Measurements from ENCODE around the gene ECE2. TPM values are rescaled to one million over a fixed set of nuclear protein-coding genes. Genes with fewer than 3 reads are reported as not detected.

The ECE2 gene
- total RNA-seq (10 to 100 TPM in 1 of 2 donors, 1 to 10 TPM in 1; 3.6 to 12.5 TPM), polyA plus RNA-seq (ENCODE audit: insufficient read length in 2 of 2) (10 to 100 TPM; 18.6 to 23.1 TPM)
- long read RNA-seq, donor 1, partial matches to known transcripts = 0 of 1 reads
- long read RNA-seq, donor 1, other reads (novel, unspliced or antisense) = 0 of 1 reads
- long read RNA-seq, donor 2, partial matches to known transcripts = 0 of 1 reads
- long read RNA-seq, donor 2, other reads (novel, unspliced or antisense) = 0 of 1 reads
- long read RNA-seq, donor 3, partial matches to known transcripts = 0 of 1 reads
- long read RNA-seq, donor 3, other reads (novel, unspliced or antisense) = 0 of 1 reads
- long read RNA-seq, donor 4 = 0 reads

DNA sequence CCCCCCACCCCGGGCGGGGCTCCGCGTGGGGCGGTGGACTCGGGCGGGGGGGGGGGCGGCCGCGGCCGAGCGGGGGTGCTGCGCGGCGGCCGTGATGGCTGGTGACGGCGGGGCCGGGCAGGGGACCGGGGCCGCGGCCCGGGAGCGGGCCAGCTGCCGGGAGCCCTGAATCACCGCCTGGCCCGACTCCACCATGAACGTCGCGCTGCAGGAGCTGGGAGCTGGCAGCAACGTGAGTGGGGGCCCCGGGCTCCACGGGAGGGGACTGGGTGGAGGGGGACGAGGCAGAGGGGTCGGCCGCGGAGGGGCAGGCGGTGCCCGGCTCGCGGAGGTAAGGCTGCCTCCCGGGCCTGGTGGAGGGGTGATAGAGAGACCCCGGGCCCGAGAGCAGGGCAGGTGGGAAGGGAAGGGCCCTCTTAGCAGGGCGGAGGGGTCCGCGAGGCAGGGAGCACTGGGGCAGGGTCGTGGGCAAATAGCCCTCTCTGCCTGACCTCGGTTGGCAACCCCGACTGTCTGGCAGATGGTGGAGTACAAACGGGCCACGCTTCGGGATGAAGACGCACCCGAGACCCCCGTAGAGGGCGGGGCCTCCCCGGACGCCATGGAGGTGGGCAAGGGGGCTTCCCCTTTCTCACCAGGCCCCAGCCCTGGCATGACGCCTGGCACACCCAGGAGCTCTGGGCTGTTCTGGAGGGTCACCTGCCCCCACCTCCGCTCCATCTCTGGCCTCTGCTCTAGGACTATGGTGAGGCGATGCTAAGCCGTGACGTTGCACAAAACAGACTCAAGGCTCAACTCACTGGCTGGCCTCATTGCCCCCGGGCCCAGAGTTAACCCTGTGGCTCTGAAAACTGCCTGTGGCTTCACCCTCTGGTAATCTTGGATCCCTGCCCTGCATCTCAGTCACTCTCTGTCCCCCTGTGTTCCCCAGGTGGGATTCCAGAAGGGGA lies at the start of gene ECE2:
TSS of gene ECE2 (plus strand) at position 62 of the 950 bp plus-strand sequence. CDS start at position 194, 132 bp downstream.
- Histone ChIP-seq H3K27me3 (ENCODE audit: control insufficient read depth, insufficient read depth, low read length) (peaks cover 27% of the 10 kb centered on the region), H3K4me3 (ENCODE audit: low read depth, low read length) (no peak within 1 kb of the TSS), H3K4me1 (ENCODE audit: control insufficient read depth, insufficient read depth, low read length) (peaks cover 18% of the 10 kb centered on the region), H3K36me3 (ENCODE audit: control insufficient read depth, insufficient read depth, low read length) (peaks cover 5% of the 10 kb centered on the region), H3K9me3 (ENCODE audit: control insufficient read depth, insufficient read depth, low read length) (no peaks in the 10 kb centered on the region), H3K27ac (ENCODE audit: low read depth, low read length) (no peak within 1 kb of the TSS)
- 12% methylated on average over 58 of the region's 65 CpGs for WGBS (ENCODE audit: insufficient coverage)
- DNase-seq (ENCODE audit: low read depth in 4 of 6, low spot score in 6 of 6) = peak in 2 of 6 donors; percentile 32 to 38

DNA sequence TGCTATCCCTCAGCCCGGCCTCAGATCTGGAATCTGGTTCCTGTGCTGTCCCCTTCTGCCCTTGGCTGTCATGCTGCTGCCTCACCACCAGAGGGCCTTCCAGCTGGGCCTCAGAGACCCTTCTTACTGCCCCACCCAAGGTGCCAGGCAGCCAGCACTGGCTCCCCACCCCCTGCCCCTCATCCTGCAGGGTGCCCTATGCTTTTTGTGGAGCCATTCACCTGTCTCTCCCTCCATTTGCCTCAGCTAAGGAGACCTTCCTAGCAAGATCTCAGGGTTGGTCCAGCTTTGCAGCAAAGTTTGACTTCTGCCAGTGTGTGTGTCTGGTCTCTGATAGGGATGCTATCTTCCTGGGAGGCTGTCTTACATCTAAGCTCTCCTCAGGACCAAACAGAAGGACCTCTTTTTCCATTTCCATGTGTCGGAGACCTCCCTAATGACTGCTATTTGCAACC lies 48.3 kb upstream of the ECE2 start:
- Histone ChIP-seq H3K27ac (ENCODE audit: low read depth, low read length) (no peak overlapping the region), H3K36me3 (ENCODE audit: control insufficient read depth, insufficient read depth, low read length) (no peaks in the 10 kb centered on the region), H3K27me3 (ENCODE audit: control insufficient read depth, insufficient read depth, low read length) (peaks cover 31% of the 10 kb centered on the region), H3K4me1 (ENCODE audit: control insufficient read depth, insufficient read depth, low read length) (peaks cover 29% of the 10 kb centered on the region), H3K4me3 (ENCODE audit: low read depth, low read length) (no peak overlapping the region), H3K9me3 (ENCODE audit: control insufficient read depth, insufficient read depth, low read length) (no peaks in the 10 kb centered on the region)
- 31% methylated on average over 1 of the region's 2 CpGs for WGBS (ENCODE audit: insufficient coverage)
- no peak for DNase-seq (ENCODE audit: low read depth in 4 of 6, low spot score in 6 of 6)

DNA sequence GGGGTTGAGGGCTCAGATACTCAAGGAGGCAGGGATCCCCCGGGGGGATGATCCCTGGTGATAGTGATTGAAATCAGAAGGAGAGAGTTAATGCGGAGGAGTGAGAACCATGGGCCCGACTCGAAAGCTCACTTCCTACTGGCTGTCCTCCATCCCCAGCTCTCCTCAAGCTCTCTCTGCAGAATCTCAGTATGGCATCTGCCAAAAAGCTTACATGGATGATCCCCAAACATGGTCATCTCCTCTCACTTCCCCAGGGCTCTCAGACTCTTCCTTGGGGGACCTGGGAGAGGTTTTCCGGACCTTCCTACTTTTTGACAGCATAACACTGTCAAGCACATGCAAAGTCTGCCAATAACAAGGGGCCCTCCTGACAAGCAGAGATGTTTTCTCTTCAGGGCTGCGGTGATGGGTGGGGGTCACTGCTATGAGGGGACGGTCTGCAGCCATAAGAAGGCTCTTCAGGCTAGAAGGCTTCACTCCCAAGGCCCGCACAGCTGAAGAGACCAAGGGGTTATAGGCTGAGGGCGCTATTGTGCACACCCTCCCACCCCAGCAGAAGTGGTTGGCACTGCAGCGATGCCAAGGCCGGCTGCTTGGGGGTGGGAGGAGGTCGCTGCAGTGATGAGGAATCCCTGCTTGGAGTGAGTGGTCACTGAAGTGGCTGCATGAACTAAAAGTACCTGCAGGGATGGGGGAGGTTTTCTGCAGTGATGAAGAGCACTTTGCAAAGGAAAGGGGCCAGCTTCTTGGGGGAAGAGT lies 47.3 kb upstream of the ECE2 start:
- Histone ChIP-seq H3K27me3 (ENCODE audit: control insufficient read depth, insufficient read depth, low read length) (peaks cover 31% of the 10 kb centered on the region), H3K9me3 (ENCODE audit: control insufficient read depth, insufficient read depth, low read length) (no peaks in the 10 kb centered on the region), H3K4me1 (ENCODE audit: control insufficient read depth, insufficient read depth, low read length) (peaks cover 29% of the 10 kb centered on the region), H3K36me3 (ENCODE audit: control insufficient read depth, insufficient read depth, low read length) (peaks cover 6% of the 10 kb centered on the region), H3K27ac (ENCODE audit: low read depth, low read length) (no peak overlapping the region), H3K4me3 (ENCODE audit: low read depth, low read length) (no peak overlapping the region)
- 43% methylated on average over 5 of the region's 12 CpGs for WGBS (ENCODE audit: insufficient coverage)
- peak in 1 of 6 donors; percentile 50 for DNase-seq (ENCODE audit: low read depth in 4 of 6, low spot score in 6 of 6)

DNA sequence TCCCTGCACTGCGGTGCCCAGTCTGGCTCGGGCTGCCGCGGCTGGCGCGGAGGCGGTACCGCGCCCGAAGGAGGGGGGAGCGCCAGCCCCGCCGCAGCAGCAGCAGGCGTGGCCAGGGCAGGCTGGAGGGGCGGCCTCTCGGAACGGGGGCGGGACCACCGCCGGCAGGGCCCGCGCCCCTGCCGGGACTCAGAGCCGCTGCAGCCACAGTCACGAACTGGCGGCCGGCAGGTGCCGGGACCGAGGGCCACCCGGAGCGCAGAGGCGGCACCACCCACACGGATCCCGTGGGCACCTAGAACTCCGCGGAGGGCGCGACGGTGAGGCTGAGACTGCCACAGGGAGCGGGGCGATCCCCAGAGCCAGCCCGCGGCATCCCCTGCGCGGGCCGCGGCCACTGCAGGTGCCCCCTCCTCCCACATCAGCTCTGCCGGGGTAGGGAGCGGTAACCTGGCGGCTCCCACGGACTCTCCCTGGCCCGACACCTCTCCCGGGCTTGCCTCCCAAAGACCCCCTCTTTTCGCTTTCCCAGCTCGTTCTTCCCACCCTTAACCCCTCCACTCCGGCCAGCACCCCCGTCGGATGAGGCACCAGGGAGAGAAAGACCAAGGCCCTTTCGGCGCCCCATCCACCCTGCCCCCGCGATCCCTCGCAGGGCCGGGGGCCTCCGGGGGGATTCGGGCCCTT lies 46.3 kb upstream of the ECE2 start, which contains the start of gene VWA5B2:
TSS of gene VWA5B2 (plus strand) at position 192 of the 687 bp plus-strand sequence. CDS start 944 bp downstream, outside the sequence.
- peaks cover 31% of the 10 kb centered on the region for H3K27me3 ChIP-seq (ENCODE audit: control insufficient read depth, insufficient read depth, low read length)
- peaks cover 9% of the 10 kb centered on the region for H3K36me3 ChIP-seq (ENCODE audit: control insufficient read depth, insufficient read depth, low read length)
- no peaks in the 10 kb centered on the region for H3K9me3 ChIP-seq (ENCODE audit: control insufficient read depth, insufficient read depth, low read length)
- DNase-seq (ENCODE audit: low read depth in 4 of 6, low spot score in 6 of 6) = peak in 3 of 6 donors; percentile 46 to 89 (median 81)
- H3K4me3 ChIP-seq (ENCODE audit: low read depth, low read length) = peak within 1 kb of the TSS; percentile 42
- peaks cover 31% of the 10 kb centered on the region for H3K4me1 ChIP-seq (ENCODE audit: control insufficient read depth, insufficient read depth, low read length)
- H3K27ac ChIP-seq (ENCODE audit: low read depth, low read length) = no peak within 1 kb of the TSS
- under 1% methylated on average over 60 of the region's 66 CpGs for WGBS (ENCODE audit: insufficient coverage)

DNA sequence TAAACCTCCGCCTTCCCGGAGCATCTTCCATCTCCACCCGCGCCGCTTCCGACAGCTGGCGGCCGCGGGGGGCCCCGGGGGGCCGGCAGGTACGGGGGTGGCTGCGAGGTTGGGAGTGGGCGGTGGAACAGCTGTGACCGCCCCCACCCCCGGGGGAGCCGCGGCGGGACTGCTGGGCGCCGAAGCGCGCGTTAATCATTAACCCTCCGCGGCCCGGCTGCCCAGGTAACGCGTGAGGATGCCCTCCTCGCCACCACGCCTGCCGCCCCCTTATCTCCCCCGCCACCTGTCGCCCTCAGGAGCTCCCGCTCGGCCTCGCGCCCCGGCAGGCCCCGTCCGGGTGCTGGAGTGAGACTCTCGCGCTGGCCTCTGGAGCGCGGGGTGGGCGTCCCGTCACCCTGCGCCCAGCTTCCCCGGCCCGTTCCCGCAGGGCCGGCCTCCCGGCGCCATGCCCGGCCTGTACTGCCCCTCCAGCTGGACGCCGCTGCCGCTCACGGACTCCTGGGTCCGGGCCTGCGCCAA lies 45.7 kb upstream of the ECE2 start:
- under 1% methylated on average over 51 of the region's 61 CpGs for WGBS (ENCODE audit: insufficient coverage)
- peaks cover 31% of the 10 kb centered on the region for H3K4me1 ChIP-seq (ENCODE audit: control insufficient read depth, insufficient read depth, low read length)
- H3K4me3 ChIP-seq (ENCODE audit: low read depth, low read length) = peak overlapping the region; percentile 42
- DNase-seq (ENCODE audit: low read depth in 4 of 6, low spot score in 6 of 6) = peak in 1 of 6 donors; percentile 21
- no peak overlapping the region for H3K27ac ChIP-seq (ENCODE audit: low read depth, low read length)
- H3K9me3 ChIP-seq (ENCODE audit: control insufficient read depth, insufficient read depth, low read length) = no peaks in the 10 kb centered on the region
- peaks cover 9% of the 10 kb centered on the region for H3K36me3 ChIP-seq (ENCODE audit: control insufficient read depth, insufficient read depth, low read length)
- peaks cover 31% of the 10 kb centered on the region for H3K27me3 ChIP-seq (ENCODE audit: control insufficient read depth, insufficient read depth, low read length)

DNA sequence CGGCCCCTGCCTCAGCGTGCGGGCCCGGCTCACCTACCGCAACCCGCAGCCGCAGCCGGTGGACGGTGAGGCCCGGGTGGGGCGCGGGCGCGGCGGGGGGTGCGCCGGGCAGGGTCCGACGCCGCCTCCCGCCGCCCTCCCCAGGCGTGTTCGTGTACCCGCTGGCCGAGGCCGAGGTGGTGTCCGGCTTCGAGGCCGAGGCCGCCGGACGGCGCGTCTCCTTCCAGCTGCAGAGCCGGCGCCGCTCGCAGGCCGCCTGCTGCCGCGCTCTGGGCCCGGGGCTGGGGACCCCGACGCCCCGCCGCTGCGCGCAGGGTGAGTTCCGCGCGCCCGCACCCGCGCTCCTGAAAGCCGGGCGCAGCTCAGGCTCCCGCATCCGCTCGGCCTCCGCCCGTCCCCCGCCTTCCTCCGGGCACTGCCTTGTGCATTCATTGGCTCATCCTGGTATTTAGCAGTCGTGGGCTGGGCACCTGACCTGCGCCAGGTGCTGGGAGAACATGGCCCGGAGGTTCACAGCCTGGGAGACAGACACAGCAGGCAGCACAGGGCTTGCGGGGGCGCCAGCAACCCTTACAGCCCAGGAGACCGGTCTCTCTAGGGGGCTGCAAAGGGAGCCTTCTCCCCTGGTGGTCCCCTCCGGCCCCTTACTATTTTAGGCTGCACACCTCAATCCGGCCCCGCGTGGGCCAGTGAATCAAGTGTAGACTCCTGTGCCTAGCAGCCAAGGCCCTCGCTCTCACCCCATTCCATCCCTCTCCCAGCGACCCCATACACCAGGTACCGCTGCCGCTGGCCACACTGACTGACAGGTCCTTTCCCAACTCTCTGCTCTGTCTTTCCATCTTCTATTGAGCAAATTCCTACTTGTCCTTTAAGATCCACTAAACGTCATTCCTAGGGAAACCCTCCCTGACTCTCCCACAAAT lies 45.0 kb upstream of the ECE2 start:
- peak in 1 of 6 donors; percentile 45 for DNase-seq (ENCODE audit: low read depth in 4 of 6, low spot score in 6 of 6)
- WGBS (ENCODE audit: insufficient coverage) = 4% methylated on average over 79 of the region's 79 CpGs
- H3K4me3 ChIP-seq (ENCODE audit: low read depth, low read length) = no peak overlapping the region
- H3K36me3 ChIP-seq (ENCODE audit: control insufficient read depth, insufficient read depth, low read length) = peaks cover 9% of the 10 kb centered on the region
- H3K27ac ChIP-seq (ENCODE audit: low read depth, low read length) = no peak overlapping the region
- H3K9me3 ChIP-seq (ENCODE audit: control insufficient read depth, insufficient read depth, low read length) = no peaks in the 10 kb centered on the region
- peaks cover 31% of the 10 kb centered on the region for H3K4me1 ChIP-seq (ENCODE audit: control insufficient read depth, insufficient read depth, low read length)
- H3K27me3 ChIP-seq (ENCODE audit: control insufficient read depth, insufficient read depth, low read length) = peaks cover 31% of the 10 kb centered on the region

DNA sequence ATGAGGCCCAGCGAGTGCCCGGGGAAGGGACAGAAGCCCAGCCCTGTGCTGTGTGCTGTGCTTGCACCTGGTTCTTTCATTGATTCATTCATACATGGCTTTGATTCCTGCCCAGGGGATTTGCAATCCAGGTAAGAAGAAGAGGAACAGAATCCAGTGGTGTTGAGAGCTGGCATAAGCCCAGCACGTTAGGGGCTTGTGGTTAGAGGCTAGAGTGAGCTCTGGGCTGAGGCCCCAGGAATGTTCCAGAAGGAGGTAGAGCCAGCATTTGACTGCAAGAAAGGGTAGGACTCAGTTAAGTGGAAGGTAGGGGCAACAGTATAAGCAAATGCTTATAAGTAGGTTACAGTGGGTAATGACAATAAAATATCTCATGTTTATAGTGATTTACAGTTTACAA lies 44.2 kb upstream of the ECE2 start:
- Histone ChIP-seq H3K4me1 (ENCODE audit: control insufficient read depth, insufficient read depth, low read length) (peaks cover 31% of the 10 kb centered on the region), H3K36me3 (ENCODE audit: control insufficient read depth, insufficient read depth, low read length) (peaks cover 12% of the 10 kb centered on the region), H3K27me3 (ENCODE audit: control insufficient read depth, insufficient read depth, low read length) (peaks cover 31% of the 10 kb centered on the region), H3K4me3 (ENCODE audit: low read depth, low read length) (no peak overlapping the region), H3K27ac (ENCODE audit: low read depth, low read length) (no peak overlapping the region), H3K9me3 (ENCODE audit: control insufficient read depth, insufficient read depth, low read length) (no peaks in the 10 kb centered on the region)
- no peak for DNase-seq (ENCODE audit: low read depth in 4 of 6, low spot score in 6 of 6)
- 13% methylated on average over 2 of the region's 3 CpGs for WGBS (ENCODE audit: insufficient coverage)
